CD4-positive, CD25-positive, alpha-beta regulatory T cell (primary cell): ENCODE results near the gene CTBP1. TPM values are rescaled to one million over a fixed set of nuclear protein-coding genes. Genes with fewer than 3 reads are reported as not detected.

Source experiments
- ATAC-seq, 2 donors: fragments of 150-1000 bp; cut with Tn5 transposase; one replicate each; pipeline ENCODE4 v1.10.0; 2021; ENCODE audit warnings: low read depth in 2 of 2, moderate number of reproducible peaks in 2 of 2, moderate library complexity in 1 of 2
- DNase-seq, 3 donors: peaks; one replicate each; pipeline versions ENCODE4 v3.0.0 to v3.0.0-alpha.2; 2012 to 2022; ENCODE audit warnings: mixed read lengths in 1 of 3
- H3K27ac ChIP-seq: one replicate; pipeline ENCODE4 v1.7.0; 2013; ENCODE audit warnings: mild to moderate bottlenecking, low read length; ENCODE audit not compliant: insufficient read depth, poor library complexity, severe bottlenecking
- H3K27me3 ChIP-seq: one replicate; pipeline ENCODE4 v1.7.0; 2013; ENCODE audit warnings: low read length; ENCODE audit not compliant: control insufficient read depth, insufficient read depth
- H3K36me3 ChIP-seq: one replicate; pipeline ENCODE4 v1.7.0; 2013; ENCODE audit warnings: mild to moderate bottlenecking, low read length, moderate library complexity; ENCODE audit not compliant: control insufficient read depth, insufficient read depth
- H3K4me1 ChIP-seq: 2 replicates; pipeline ENCODE4 v1.7.0; 2013; ENCODE audit warnings: mild to moderate bottlenecking, low read length; ENCODE audit not compliant: insufficient read depth, control insufficient read depth, poor library complexity, severe bottlenecking
- H3K4me3 ChIP-seq: one replicate; pipeline ENCODE4 v1.7.0; 2013; ENCODE audit warnings: low read depth, mild to moderate bottlenecking, low read length, moderate library complexity
- H3K9me3 ChIP-seq, 2 experiments: 1 replicate in 1 of 2; 2 replicates in 1 of 2; pipeline ENCODE4 v1.7.0; 2013; ENCODE audit warnings: low read length in 2 of 2, mild to moderate bottlenecking in 1 of 2, moderate library complexity in 1 of 2; ENCODE audit not compliant: control insufficient read depth in 2 of 2
- H3K27ac Mint-ChIP-seq, 3 donors: one replicate each; pipeline ENCODE4 v1.8.0; 2020 to 2022; ENCODE audit warnings: mild to moderate bottlenecking in 3 of 3, mixed read lengths in 3 of 3, moderate library complexity in 2 of 3
- H3K27me3 Mint-ChIP-seq: one replicate; pipeline ENCODE4 v1.8.0; 2022; ENCODE audit warnings: mild to moderate bottlenecking, mixed read lengths
- H3K36me3 Mint-ChIP-seq: one replicate; pipeline ENCODE4 v1.8.0; 2020; ENCODE audit warnings: mixed read lengths
- H3K4me1 Mint-ChIP-seq, 4 donors: one replicate each; pipeline ENCODE4 v1.8.0; 2020 to 2022; ENCODE audit warnings: mixed read lengths in 4 of 4, mild to moderate bottlenecking in 1 of 4
- H3K4me3 Mint-ChIP-seq, 4 donors: one replicate each; pipeline ENCODE4 v1.8.0; 2020 to 2022; ENCODE audit warnings: mild to moderate bottlenecking in 4 of 4, mixed read lengths in 4 of 4, moderate library complexity in 3 of 4
- H3K9me3 Mint-ChIP-seq, 7 donors: one replicate each; pipeline ENCODE4 v1.8.0; 2020 to 2022; ENCODE audit warnings: mixed read lengths in 7 of 7, mild to moderate bottlenecking in 3 of 7, moderate library complexity in 2 of 7
- polyA plus RNA-seq, 4 donors: library from polyadenylated mRNA; unstranded; fragments of 300-500 nt; fragmentation: Illumina TruSeq; gene quantifications; one replicate each; pipeline ENCODE4 v1.2.3, GENCODE V29; 2021
- total RNA-seq: library from RNA; stranded (reverse); gene quantifications from one replicate; pipeline ENCODE4 v1.2.3, GENCODE V29; 2022

Gene CTBP1
- total and polyA plus RNA-seq, 5 donors from 2014 or later, result 32.4 to 198 (median 67.2) TPM

GRCh38 chr4:1166509-1167243 lies 82.3 kb downstream of the CTBP1 start:
- Mint-ChIP-seq H3K9me3 (peaks cover 0 to 2% (median 0%) of the 10 kb centered on the region in 7 donors), H3K27me3 (peaks cover 42% of the 10 kb centered on the region), H3K27ac (peak overlapping the region in 1 of 3 donors; percentile 75), H3K36me3 (no peaks in the 10 kb centered on the region), H3K4me1 (peaks cover 0 to 31% (median 8%) of the 10 kb centered on the region in 4 donors), H3K4me3 (peak overlapping the region; percentile 85 to 94 (median 88))
- ATAC-seq, result no peak
- no peaks in the 10 kb centered on the region for H3K27me3 ChIP-seq
- H3K27ac ChIP-seq, result peak overlapping the region; percentile 74
- H3K4me1 ChIP-seq, result peaks cover 22% of the 10 kb centered on the region
- no peaks in the 10 kb centered on the region for H3K9me3 ChIP-seq
- H3K4me3 ChIP-seq, result no peak overlapping the region
- no peaks in the 10 kb centered on the region for H3K36me3 ChIP-seq
- no peak for DNase-seq

DNA sequence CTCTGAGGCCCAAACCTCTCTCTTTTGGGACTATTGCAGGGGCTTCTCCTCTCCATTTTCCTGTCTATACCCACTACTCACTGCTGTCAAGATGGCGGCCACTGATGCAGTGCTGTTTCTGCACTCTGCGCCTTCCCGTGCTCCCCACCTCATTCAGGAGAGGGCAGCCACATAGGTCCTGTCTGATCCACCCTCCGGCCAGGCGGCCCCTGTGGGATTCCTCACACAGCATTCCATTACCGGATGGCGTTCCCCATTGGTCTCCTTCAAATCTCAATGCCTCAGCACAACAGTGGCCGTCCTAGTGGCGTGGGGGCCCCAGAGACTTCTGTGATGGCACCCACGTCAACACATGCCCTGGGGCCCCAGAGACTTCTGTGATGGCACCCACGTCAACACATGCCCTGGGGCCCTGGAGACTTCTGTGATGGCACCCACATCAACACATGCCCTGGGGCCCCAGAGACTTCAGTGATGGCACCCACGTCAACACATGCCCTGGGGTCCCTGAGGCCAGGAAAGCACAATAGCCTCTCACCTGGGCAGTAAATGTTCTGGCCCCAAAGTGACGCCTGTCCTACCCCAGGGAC lies 83.9 kb downstream of the CTBP1 start:
- no peak overlapping the region for H3K27ac Mint-ChIP-seq
- Histone ChIP-seq H3K4me3 (no peak overlapping the region), H3K4me1 (peaks cover 10% of the 10 kb centered on the region), H3K27me3 (peaks cover 2% of the 10 kb centered on the region), H3K9me3 (no peaks in the 10 kb centered on the region), H3K27ac (no peak overlapping the region), H3K36me3 (no peaks in the 10 kb centered on the region)
- H3K4me1 Mint-ChIP-seq, result peaks cover 0 to 22% (median 8%) of the 10 kb centered on the region in 4 donors
- no peak overlapping the region for H3K4me3 Mint-ChIP-seq
- H3K9me3 Mint-ChIP-seq, result peaks cover 0 to 2% (median 0%) of the 10 kb centered on the region in 7 donors
- DNase-seq (no peak), ATAC-seq (no peak)
- H3K36me3 Mint-ChIP-seq, result no peaks in the 10 kb centered on the region
- H3K27me3 Mint-ChIP-seq, result peaks cover 44% of the 10 kb centered on the region

DNA sequence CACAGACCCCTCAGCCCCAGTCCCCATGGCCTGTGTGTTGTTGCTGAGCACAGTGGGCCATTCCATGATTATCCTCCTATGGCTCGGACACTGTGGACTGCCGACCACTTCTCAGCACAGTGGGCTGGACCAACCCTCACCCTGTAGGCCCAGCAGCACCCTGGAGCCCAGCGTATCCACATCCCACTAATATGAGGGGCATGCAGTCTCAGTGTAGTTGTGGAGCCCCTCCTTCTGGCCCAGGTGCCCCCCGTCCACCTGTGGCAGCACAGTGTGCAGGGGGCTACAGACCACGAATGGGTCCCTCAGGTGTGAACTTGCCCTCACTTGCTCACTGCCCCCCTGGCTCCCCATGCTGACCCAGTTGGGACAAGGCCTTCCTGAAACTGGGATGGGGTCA lies 84.5 kb downstream of the CTBP1 start:
- Mint-ChIP-seq H3K36me3 (no peaks in the 10 kb centered on the region), H3K4me1 (peaks cover 0 to 21% (median 8%) of the 10 kb centered on the region in 4 donors), H3K27me3 (peaks cover 38% of the 10 kb centered on the region), H3K9me3 (peaks cover 0 to 2% (median 0%) of the 10 kb centered on the region in 7 donors), H3K27ac (no peak overlapping the region), H3K4me3 (no peak overlapping the region)
- Histone ChIP-seq H3K36me3 (no peaks in the 10 kb centered on the region), H3K4me3 (no peak overlapping the region), H3K4me1 (peaks cover 10% of the 10 kb centered on the region), H3K9me3 (no peaks in the 10 kb centered on the region), H3K27me3 (peaks cover 2% of the 10 kb centered on the region), H3K27ac (no peak overlapping the region)
- DNase-seq, result no peak
- no peak for ATAC-seq

DNA sequence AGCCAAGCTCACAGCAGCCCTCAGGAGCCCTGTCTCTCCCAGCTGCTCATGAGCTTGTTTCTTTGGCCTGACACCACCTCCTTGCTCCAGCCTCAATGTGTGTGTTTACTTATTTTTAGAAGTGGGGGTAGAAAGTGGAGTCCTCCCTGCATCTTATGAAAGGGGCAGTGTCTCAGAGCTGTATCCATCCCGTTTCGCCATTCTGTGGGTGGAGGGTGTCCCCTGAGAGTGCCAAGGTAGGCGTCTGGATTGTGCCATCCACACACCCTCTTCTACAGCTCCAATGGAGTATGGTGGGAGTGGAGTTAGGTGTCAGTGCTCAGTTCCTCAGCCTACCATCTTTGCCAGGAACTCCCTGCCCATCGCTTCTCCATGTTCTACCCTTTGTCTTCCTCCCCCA lies 84.9 kb downstream of the CTBP1 start:
- H3K27ac Mint-ChIP-seq, result no peak overlapping the region
- peaks cover 10% of the 10 kb centered on the region for H3K4me1 ChIP-seq
- H3K36me3 ChIP-seq, result no peaks in the 10 kb centered on the region
- no peaks in the 10 kb centered on the region for H3K36me3 Mint-ChIP-seq
- H3K27me3 Mint-ChIP-seq, result peaks cover 39% of the 10 kb centered on the region
- no peak overlapping the region for H3K4me3 ChIP-seq
- H3K4me3 Mint-ChIP-seq, result no peak overlapping the region
- peaks cover 0 to 2% (median 0%) of the 10 kb centered on the region in 7 donors for H3K9me3 Mint-ChIP-seq
- H3K27ac ChIP-seq, result no peak overlapping the region
- DNase-seq (no peak), ATAC-seq (no peak)
- H3K9me3 ChIP-seq, result no peaks in the 10 kb centered on the region
- H3K27me3 ChIP-seq, result peaks cover 2% of the 10 kb centered on the region
- peaks cover 0 to 21% (median 8%) of the 10 kb centered on the region in 4 donors for H3K4me1 Mint-ChIP-seq

Other genes starting within 250 kb of the CTBP1 start
- 14.3 TPM for gene FGFRL1, start 237.5 kb downstream of the CTBP1 start, total RNA-seq
- gene FGFRL1, start 237.5 kb downstream of the CTBP1 start, polyA plus RNA-seq, result 1 to 10 TPM in 1 of 4 donors, under 1 TPM in 3; 0.27 to 1.6 (median 0.33) TPM
- 3.2 TPM for gene RNF212, start 135.6 kb downstream of the CTBP1 start, total RNA-seq
- gene RNF212, start 135.6 kb downstream of the CTBP1 start, polyA plus RNA-seq, result 1 to 10 TPM; 2.8 to 5.4 (median 3.2) TPM
- 23.9 TPM for gene SPON2, start 76.5 kb downstream of the CTBP1 start, total RNA-seq
- gene SPON2, start 76.5 kb downstream of the CTBP1 start, polyA plus RNA-seq, result 1 to 10 TPM; 3.4 to 8.1 (median 6.2) TPM
- 77.7 TPM for gene MAEA, start 40.8 kb upstream of the CTBP1 start, total RNA-seq
- gene MAEA, start 40.8 kb upstream of the CTBP1 start, polyA plus RNA-seq, result 10 to 100 TPM; 61.2 to 76.2 (median 66.2) TPM
- gene UVSSA, start 98.1 kb upstream of the CTBP1 start, total RNA-seq, result 42.9 TPM
- 1 to 10 TPM; 2.1 to 4.4 (median 3.4) TPM for gene UVSSA, start 98.1 kb upstream of the CTBP1 start, polyA plus RNA-seq
- gene NKX1-1, start 157.3 kb upstream of the CTBP1 start, total RNA-seq, result not detected
- gene NKX1-1, start 157.3 kb upstream of the CTBP1 start, polyA plus RNA-seq, result not detected